ENCODE results near the gene MRPS11. TPM values are rescaled to one million over a fixed set of nuclear protein-coding genes. Genes with fewer than 3 reads are reported as not detected.

The MRPS11 gene
- 10 to 100 TPM; 12.9 to 53.4 (median 34.7) TPM for total RNA-seq

GRCh38 chr15:88467073-88467934 is at the start of gene MRPS11, which contains the start of gene MRPL46:
Gene MRPS11, plus strand, starts transcription at chr15:88467708. Its CDS starts 10 bp downstream, at chr15:88467718.
Gene MRPL46, minus strand, starts transcription at chr15:88467388. Its CDS starts 11 bp downstream, at chr15:88467377.
- Histone ChIP-seq H3K27me3 (no peaks in the 10 kb centered on the region), H3K36me3 (peaks cover 7 to 35% (median 22%) of the 10 kb centered on the region in 4 donors), H3K4me1 (peaks cover 20 to 31% (median 26%) of the 10 kb centered on the region in 4 donors), H3K27ac (peak within 1 kb of the TSS; percentile 89 to 96 (median 93)), H3K9me3 (no peaks in the 10 kb centered on the region), H3K4me3 (peak within 1 kb of the TSS; percentile 71 to 94 (median 91))
- ATAC-seq (ENCODE audit: low FRiP score in 2 of 2) = peak; percentile 97 to 100
- peak in 2 of 4 donors; percentile 47 to 54 for TF ChIP-seq POLR2A (IDR thresholded peaks at IDR 0.05)
- no peak for TF ChIP-seq CTCF (IDR thresholded peaks at IDR 0.05)
- TF ChIP-seq EP300 (IDR thresholded peaks at IDR 0.05) = no peak
- peak; percentile 78 for TF ChIP-seq POLR2AphosphoS5 (IDR thresholded peaks at IDR 0.05)
- WGBS, 2 donors = 1% methylated on average over 10 to 38 of the region's 55 CpGs
- DNase-seq = peak; percentile 84 to 93

GRCh38 chr15:88419830-88420229 is 47.7 kb upstream of the MRPS11 start:
- H3K27me3 ChIP-seq = no peaks in the 10 kb centered on the region
- ATAC-seq (ENCODE audit: low FRiP score in 2 of 2) = no peak
- DNase-seq = no peak
- no peak overlapping the region for H3K4me3 ChIP-seq
- no peaks in the 10 kb centered on the region for H3K4me1 ChIP-seq
- no peaks in the 10 kb centered on the region for H3K36me3 ChIP-seq
- no peaks in the 10 kb centered on the region for H3K9me3 ChIP-seq
- TF ChIP-seq CTCF (IDR thresholded peaks at IDR 0.05) = no peak
- TF ChIP-seq POLR2A (IDR thresholded peaks at IDR 0.05) = no peak
- no peak overlapping the region for H3K27ac ChIP-seq
- 56 to 58% methylated on average over 3 of the region's 3 CpGs for WGBS, 2 donors

GRCh38 chr15:88423331-88423730 is 44.2 kb upstream of the MRPS11 start:
- Histone ChIP-seq H3K36me3 (no peaks in the 10 kb centered on the region), H3K27ac (no peak overlapping the region), H3K4me1 (no peaks in the 10 kb centered on the region), H3K27me3 (no peaks in the 10 kb centered on the region), H3K9me3 (no peaks in the 10 kb centered on the region), H3K4me3 (no peak overlapping the region)
- ATAC-seq (ENCODE audit: low FRiP score in 2 of 2) = no peak
- 78 to 86% methylated on average over 8 of the region's 8 CpGs for WGBS, 2 donors
- DNase-seq = no peak
- TF ChIP-seq EP300 (IDR thresholded peaks at IDR 0.05) (no peak), CTCF (IDR thresholded peaks at IDR 0.05) (no peak), POLR2A (IDR thresholded peaks at IDR 0.05) (no peak), POLR2AphosphoS5 (IDR thresholded peaks at IDR 0.05) (no peak)

- TF ChIP-seq POLR2A (IDR thresholded peaks at IDR 0.05) (no peak), EP300 (IDR thresholded peaks at IDR 0.05) (no peak), CTCF (IDR thresholded peaks at IDR 0.05) (no peak), POLR2AphosphoS5 (IDR thresholded peaks at IDR 0.05) (no peak)
- ATAC-seq (ENCODE audit: low FRiP score in 2 of 2) (no peak), DNase-seq (no peak)
- 60 to 67% methylated on average over 2 of the region's 2 CpGs for WGBS, 2 donors
- Histone ChIP-seq H3K27me3 (no peaks in the 10 kb centered on the region), H3K27ac (no peak overlapping the region), H3K9me3 (no peaks in the 10 kb centered on the region), H3K36me3 (no peaks in the 10 kb centered on the region), H3K4me3 (no peak overlapping the region), H3K4me1 (no peaks in the 10 kb centered on the region)
Measured at GRCh38 chr15:88426304-88426703, 41.2 kb upstream of the MRPS11 start.

All from upper lobe of left lung (tissue), 6 donors.